Stimulated activated CD8-positive, alpha-beta memory T cell treated with anti-CD3 and anti-CD28 coated beads, Interleukin-7, amount 100 ng/mL, for 1 hour (primary cell): ENCODE results near the gene ADAT2.

Source experiments
- DNase-seq, 2 donors: peaks; one replicate each; pipeline ENCODE4 v3.0.0-alpha.2; 2020; ENCODE audit warnings: low read depth in 2 of 2

The ADAT2 gene

GRCh38 chr6:143397227-143398222 lies 53.0 kb downstream of the ADAT2 start:
- DNase-seq = peak in 1 of 2 donors; percentile 9

- no peak for DNase-seq
Observed at GRCh38 chr6:143396497-143397226, 53.8 kb downstream of the ADAT2 start.

GRCh38 chr6:143395699-143396098 lies 54.8 kb downstream of the ADAT2 start:
- no peak for DNase-seq

GRCh38 chr6:143394389-143394788 lies 56.1 kb downstream of the ADAT2 start:
- no peak for DNase-seq

- DNase-seq = no peak
Observed at GRCh38 chr6:143390278-143390677, 60.2 kb downstream of the ADAT2 start.

- DNase-seq = no peak
Observed at GRCh38 chr6:143385636-143386035, 64.9 kb downstream of the ADAT2 start.

- DNase-seq = no peak
Observed at GRCh38 chr6:143376861-143377260, 73.6 kb downstream of the ADAT2 start.

- no peak for DNase-seq
Observed at GRCh38 chr6:143376375-143376774, 74.1 kb downstream of the ADAT2 start.

- DNase-seq = no peak
Observed at GRCh38 chr6:143375022-143375585, 75.4 kb downstream of the ADAT2 start.

GRCh38 chr6:143374014-143374413 lies 76.5 kb downstream of the ADAT2 start:
- DNase-seq = no peak
